Esophagus muscularis mucosa (tissue), 4 donors: ENCODE measurements around the gene ARSG.

Experiments
- CTCF ChIP-seq, 3 experiments: fragments of 200-600 bp in 2 of 3; fragments of 450-650 bp in 1 of 3; sonication (generic) in 2 of 3; IDR thresholded peaks; one replicate each; pipeline ENCODE4 v1.5.1; 2017 to 2019; ENCODE audit warnings: antibody characterized with exemption in 3 of 3, mild to moderate bottlenecking in 2 of 3, moderate library complexity in 1 of 3
- EP300 ChIP-seq: sonication (generic); formaldehyde crosslinking; IDR thresholded peaks from one replicate; pipeline ENCODE4 v1.6.1; 2017; ENCODE audit warnings: antibody characterized with exemption
- POLR2A ChIP-seq: fragments of 450-650 bp; IDR thresholded peaks from one replicate; pipeline ENCODE4 v1.6.1; 2017; ENCODE audit warnings: antibody characterized with exemption, moderate library complexity, mild to moderate bottlenecking, low read depth
- POLR2AphosphoS5 ChIP-seq, 2 donors: sonication (generic); formaldehyde crosslinking; IDR thresholded peaks; one replicate each; pipeline ENCODE4 v1.6.1; 2017; ENCODE audit warnings: antibody characterized with exemption in 2 of 2

- TF ChIP-seq CTCF (IDR thresholded peaks at IDR 0.05) (no peak), POLR2A (no peak), POLR2AphosphoS5 (IDR thresholded peaks at IDR 0.05) (no peak), EP300 (no peak)
Measured at GRCh38 chr17:68468788-68469187, 177.5 kb downstream of the ARSG start.
